Measurements from ENCODE around the gene PDLIM3. TPM values are rescaled to one million over a fixed set of nuclear protein-coding genes. Genes with fewer than 3 reads are reported as not detected.

The PDLIM3 gene
- total and polyA plus RNA-seq, 2 of the 13 experiments (the other 11 are each of a cell fraction or from before 2014, with no cell fraction given) = 5.9 to 14.0 TPM

DNA sequence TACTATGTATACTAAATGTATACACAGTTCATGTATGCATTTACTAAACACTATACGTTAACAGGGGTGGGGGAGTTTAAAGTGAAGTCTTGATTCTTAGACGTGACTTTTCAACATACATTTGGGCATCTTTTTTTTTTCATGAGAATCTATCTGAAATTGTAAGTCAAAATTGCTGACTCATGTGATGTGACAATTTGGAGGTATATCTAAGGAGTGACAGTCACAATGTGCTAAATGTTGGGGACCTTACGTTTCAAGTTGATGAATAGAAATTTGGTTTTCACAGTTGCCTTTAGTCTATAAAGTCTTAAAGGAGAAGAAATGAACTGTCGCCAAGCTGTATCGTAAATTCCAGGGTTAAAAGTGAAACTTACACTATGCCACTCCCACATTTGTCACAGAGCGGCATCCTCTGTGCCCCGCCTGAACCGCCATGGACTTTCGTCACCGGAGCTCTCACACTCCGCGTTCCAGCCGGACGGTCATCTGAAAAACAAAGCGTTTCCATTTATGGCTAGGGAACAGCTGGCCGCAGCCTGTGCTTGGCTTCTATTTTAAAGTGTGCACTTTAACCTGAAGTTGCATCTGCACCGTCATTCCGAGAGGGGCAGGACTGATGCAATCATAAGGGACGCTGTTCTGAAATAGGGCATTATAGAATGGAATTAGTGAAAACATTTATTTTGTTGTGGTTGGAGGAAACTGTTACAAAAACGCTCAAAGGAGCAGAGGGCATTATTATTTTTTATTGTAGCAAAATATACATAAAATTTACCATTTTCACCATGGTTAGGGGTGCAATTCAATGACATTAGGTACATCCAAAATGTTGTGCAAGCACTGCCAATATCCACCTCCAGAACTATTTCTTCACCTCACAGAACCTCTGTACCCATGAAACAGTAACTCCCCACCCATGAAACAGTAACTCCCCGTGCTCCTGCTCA lies 30.9 kb downstream of the PDLIM3 start (continued):
- TF ChIP-seq, protein P1, sequence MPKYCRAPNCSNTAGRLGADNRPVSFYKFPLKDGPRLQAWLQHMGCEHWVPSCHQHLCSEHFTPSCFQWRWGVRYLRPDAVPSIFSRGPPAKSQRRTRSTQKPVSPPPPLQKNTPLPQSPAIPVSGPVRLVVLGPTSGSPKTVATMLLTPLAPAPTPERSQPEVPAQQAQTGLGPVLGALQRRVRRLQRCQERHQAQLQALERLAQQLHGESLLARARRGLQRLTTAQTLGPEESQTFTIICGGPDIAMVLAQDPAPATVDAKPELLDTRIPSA (CRISPR knock-in tag; IDR thresholded peaks at IDR 0.05; ENCODE audit: borderline replicate concordance) = no peak
- TF ChIP-seq, protein P2, sequence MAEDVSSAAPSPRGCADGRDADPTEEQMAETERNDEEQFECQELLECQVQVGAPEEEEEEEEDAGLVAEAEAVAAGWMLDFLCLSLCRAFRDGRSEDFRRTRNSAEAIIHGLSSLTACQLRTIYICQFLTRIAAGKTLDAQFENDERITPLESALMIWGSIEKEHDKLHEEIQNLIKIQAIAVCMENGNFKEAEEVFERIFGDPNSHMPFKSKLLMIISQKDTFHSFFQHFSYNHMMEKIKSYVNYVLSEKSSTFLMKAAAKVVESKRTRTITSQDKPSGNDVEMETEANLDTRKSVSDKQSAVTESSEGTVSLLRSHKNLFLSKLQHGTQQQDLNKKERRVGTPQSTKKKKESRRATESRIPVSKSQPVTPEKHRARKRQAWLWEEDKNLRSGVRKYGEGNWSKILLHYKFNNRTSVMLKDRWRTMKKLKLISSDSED (CRISPR knock-in tag; IDR thresholded peaks at IDR 0.05) = no peak
- TF ChIP-seq, protein P3, sequence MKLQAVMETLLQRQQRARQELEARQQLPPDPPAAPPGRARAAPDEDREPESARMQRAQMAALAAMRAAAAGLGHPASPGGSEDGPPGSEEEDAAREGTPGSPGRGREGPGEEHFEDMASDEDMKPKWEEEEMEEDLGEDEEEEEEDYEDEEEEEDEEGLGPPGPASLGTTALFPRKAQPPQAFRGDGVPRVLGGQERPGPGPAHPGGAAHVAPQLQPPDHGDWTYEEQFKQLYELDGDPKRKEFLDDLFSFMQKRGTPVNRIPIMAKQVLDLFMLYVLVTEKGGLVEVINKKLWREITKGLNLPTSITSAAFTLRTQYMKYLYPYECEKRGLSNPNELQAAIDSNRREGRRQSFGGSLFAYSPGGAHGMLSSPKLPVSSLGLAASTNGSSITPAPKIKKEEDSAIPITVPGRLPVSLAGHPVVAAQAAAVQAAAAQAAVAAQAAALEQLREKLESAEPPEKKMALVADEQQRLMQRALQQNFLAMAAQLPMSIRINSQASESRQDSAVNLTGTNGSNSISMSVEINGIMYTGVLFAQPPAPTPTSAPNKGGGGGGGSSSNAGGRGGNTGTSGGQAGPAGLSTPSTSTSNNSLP (IDR thresholded peaks at IDR 0.05; ENCODE audit: low read depth, low read length) = no peak
- TF ChIP-seq ZC3H13 (CRISPR knock-in tag; IDR thresholded peaks at IDR 0.05) (no peak), RFX3 (CRISPR knock-in tag; IDR thresholded peaks at IDR 0.05) (no peak), MIER2 (CRISPR knock-in tag; IDR thresholded peaks at IDR 0.05) (no peak), POLR2G (IDR thresholded peaks at IDR 0.05; ENCODE audit: low read depth, low read length) (peak; percentile 49; the same call in 1 of the 2 replicates), KLF16 (CRISPR knock-in tag; IDR thresholded peaks at IDR 0.05) (peak in 1 of 2 experiments; percentile 33; a peak in 1 of 4 replicates), ZNF224 (CRISPR knock-in tag; IDR thresholded peaks at IDR 0.05) (no peak), CAMTA2 (CRISPR knock-in tag; IDR thresholded peaks at IDR 0.05; ENCODE audit: borderline replicate concordance) (no peak), HHEX (CRISPR knock-in tag; IDR thresholded peaks at IDR 0.05) (no peak), ARID2 (CRISPR knock-in tag; IDR thresholded peaks at IDR 0.05; ENCODE audit: borderline replicate concordance) (no peak), MYC (CRISPR knock-in tag; IDR thresholded peaks at IDR 0.05; ENCODE audit: borderline replicate concordance) (no peak), ZNF256 (CRISPR knock-in tag; conservative IDR thresholded peaks at IDR 0.05) (no peak), ZNF17 (CRISPR knock-in tag; IDR thresholded peaks at IDR 0.05) (no peak), ELF1 (CRISPR knock-in tag; IDR thresholded peaks at IDR 0.05) (no peak), ZNF3 (CRISPR knock-in tag; IDR thresholded peaks at IDR 0.05) (no peak), GZF1 (CRISPR knock-in tag; IDR thresholded peaks at IDR 0.05) (no peak), RBFOX2 (IDR thresholded peaks at IDR 0.05; ENCODE audit: low read depth, low read length) (no peak), U2AF1 (optimal IDR thresholded peaks at IDR 0.05; ENCODE audit: low read depth, low read length) (no peak)
- TF ChIP-seq, protein P4, sequence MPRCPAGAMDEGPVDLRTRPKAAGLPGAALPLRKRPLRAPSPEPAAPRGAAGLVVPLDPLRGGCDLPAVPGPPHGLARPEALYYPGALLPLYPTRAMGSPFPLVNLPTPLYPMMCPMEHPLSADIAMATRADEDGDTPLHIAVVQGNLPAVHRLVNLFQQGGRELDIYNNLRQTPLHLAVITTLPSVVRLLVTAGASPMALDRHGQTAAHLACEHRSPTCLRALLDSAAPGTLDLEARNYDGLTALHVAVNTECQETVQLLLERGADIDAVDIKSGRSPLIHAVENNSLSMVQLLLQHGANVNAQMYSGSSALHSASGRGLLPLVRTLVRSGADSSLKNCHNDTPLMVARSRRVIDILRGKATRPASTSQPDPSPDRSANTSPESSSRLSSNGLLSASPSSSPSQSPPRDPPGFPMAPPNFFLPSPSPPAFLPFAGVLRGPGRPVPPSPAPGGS (CRISPR knock-in tag; IDR thresholded peaks at IDR 0.05) = no peak
